ENCODE measurements around the gene PDE5A.
A peak's percentile ranks its signal among the peaks of the same experiment; 100 is the strongest.
"Not testable (repeated sequence)": the region's sequence is repeated elsewhere in the genome, so short reads cannot be mapped to it uniquely, and the experiment has no call there.

PDE5A gene

GRCh38 chr4:119646347-119647071 is 17.9 kb upstream of the PDE5A start:
- no peak for TF ChIP-seq CTCF (IDR thresholded peaks at IDR 0.05; ENCODE audit: low read depth, low read length)
- H3K4me3 ChIP-seq (ENCODE audit: low read depth, low read length), result no peak overlapping the region

- H3K4me3 ChIP-seq (ENCODE audit: low read depth, low read length), result no peak overlapping the region
- no peak for TF ChIP-seq CTCF (IDR thresholded peaks at IDR 0.05; ENCODE audit: low read depth, low read length)
Measured at GRCh38 chr4:119643306-119644042, 14.9 kb upstream of the PDE5A start.

- H3K4me3 ChIP-seq (ENCODE audit: low read depth, low read length), result no peak overlapping the region
- TF ChIP-seq CTCF (IDR thresholded peaks at IDR 0.05; ENCODE audit: low read depth, low read length), result no peak
Measured at GRCh38 chr4:119641765-119642164, 13.2 kb upstream of the PDE5A start.

- no peak for TF ChIP-seq CTCF (IDR thresholded peaks at IDR 0.05; ENCODE audit: low read depth, low read length)
- no peak overlapping the region for H3K4me3 ChIP-seq (ENCODE audit: low read depth, low read length)
Measured at GRCh38 chr4:119638359-119638758, 9.8 kb upstream of the PDE5A start.

GRCh38 chr4:119636851-119637250 is 8.2 kb upstream of the PDE5A start:
- H3K4me3 ChIP-seq (ENCODE audit: low read depth, low read length), result not testable (repeated sequence)

GRCh38 chr4:119632216-119632615 is 3.6 kb upstream of the PDE5A start:
- no peak for TF ChIP-seq CTCF (IDR thresholded peaks at IDR 0.05; ENCODE audit: low read depth, low read length)
- H3K4me3 ChIP-seq (ENCODE audit: low read depth, low read length), result no peak overlapping the region

- TF ChIP-seq CTCF (IDR thresholded peaks at IDR 0.05; ENCODE audit: low read depth, low read length), result no peak
- H3K4me3 ChIP-seq (ENCODE audit: low read depth, low read length), result peak overlapping the region; percentile 92
Measured at GRCh38 chr4:119629142-119629471, 503 bp upstream of the PDE5A start.
